GM15510 (cell line): Measurements from ENCODE around the gene SPATS2.

Experiments
- POLR2A ChIP-seq: IDR thresholded peaks from 3 replicates; pipeline ENCODE4 v1.6.1; 2011; ENCODE audit warnings: borderline replicate concordance; ENCODE audit not compliant: insufficient read length; ENCODE audit errors: extremely low read depth

The SPATS2 gene

DNA sequence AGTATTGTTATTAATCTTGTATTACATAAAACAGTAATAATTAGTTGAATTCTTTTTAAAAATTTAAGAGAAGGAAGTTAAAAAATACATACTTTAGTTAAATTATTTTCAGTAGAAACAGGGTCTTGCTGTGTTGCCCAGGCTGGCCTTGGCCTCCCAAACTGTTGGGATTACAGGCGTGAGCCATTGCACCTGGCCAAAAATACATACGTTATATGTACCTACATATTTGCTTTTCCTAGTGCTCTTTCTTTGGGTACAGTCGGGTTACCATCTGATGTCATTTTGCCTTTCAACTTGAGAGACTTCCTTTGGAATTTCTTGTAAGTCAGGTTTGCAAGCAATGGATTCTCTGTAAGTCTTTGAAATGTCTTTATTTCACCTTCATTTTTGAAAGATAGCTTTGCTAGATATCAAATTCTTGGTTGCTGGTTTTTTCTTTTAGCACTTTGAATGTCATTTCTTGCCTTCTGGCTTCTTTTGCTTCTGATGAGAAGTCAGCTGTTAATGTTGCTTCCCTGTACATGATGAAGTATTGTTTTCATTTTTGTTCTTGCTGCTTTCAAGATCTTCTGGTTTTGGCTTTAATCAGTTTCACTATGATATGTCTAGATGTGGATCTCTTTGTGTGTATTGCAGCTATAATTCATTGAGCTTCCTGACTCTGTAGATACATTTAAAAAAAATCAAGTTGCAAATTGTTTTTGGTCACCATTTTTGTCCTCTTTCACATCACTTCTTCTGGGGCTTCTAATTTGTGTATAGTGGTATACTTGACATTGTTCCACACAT lies 84.4 kb downstream of the SPATS2 start:
- TF ChIP-seq POLR2A, result no peak

DNA sequence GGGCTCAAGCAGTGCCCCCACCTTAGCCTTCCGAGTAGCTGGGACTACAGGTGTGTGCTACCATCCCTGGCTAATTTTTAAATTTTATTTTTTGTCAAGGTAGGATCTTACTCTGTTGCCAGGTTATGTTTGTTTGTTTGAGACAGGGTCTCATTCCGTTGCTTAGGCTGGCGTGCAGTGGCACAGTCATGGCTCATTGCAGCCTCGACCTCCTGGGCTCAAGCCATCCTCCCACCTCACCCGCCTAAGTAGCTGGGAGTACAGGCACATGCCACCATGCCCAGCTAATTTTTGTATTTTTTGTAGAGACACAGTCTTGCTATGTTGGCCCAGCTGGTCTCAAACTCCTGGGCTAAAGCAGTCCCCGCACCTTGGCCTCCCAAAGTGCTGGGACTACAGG lies 88.2 kb downstream of the SPATS2 start:
- TF ChIP-seq POLR2A, result no peak

- no peak for TF ChIP-seq POLR2A
Measured at GRCh38 chr12:49456131-49456679, 88.9 kb downstream of the SPATS2 start.

DNA sequence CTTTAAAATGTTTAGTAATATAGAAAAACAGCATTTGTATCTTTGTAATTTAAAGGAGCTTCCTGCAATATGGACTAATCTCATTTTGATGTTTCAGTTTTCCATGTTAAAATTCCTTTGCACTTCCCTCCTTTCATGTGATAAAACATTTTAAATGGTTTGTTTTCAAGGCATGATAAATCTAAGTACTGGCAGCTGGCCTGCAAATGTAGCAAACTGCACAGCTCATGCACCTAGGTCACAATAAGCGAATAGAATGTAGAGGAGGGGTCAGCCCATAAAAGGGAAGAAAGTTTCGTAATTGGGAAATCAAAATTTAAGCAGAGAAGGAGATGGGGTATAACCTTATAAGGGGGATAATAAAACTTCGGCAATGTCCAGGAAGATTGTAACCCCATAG lies 91.6 kb downstream of the SPATS2 start:
- TF ChIP-seq POLR2A, result no peak

DNA sequence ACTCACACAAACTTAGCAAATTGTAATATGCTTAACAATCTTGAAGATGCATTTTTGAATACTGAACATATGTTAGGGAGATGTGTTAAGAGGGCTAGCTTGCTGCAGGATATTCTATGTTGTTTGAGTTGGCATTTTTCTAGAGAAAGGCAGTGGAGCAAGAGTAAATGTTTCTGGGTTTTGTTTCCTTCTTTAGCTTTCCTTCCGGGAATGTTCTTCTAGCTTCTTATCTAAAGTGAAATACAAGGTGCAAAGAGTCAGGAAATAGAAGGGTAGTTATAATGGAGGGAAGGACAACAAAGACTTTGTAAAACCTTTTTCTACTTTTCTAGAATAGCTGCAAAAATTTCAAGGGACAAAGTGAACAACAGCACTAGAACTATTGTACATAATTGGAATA lies 94.0 kb downstream of the SPATS2 start:
- no peak for TF ChIP-seq POLR2A

DNA sequence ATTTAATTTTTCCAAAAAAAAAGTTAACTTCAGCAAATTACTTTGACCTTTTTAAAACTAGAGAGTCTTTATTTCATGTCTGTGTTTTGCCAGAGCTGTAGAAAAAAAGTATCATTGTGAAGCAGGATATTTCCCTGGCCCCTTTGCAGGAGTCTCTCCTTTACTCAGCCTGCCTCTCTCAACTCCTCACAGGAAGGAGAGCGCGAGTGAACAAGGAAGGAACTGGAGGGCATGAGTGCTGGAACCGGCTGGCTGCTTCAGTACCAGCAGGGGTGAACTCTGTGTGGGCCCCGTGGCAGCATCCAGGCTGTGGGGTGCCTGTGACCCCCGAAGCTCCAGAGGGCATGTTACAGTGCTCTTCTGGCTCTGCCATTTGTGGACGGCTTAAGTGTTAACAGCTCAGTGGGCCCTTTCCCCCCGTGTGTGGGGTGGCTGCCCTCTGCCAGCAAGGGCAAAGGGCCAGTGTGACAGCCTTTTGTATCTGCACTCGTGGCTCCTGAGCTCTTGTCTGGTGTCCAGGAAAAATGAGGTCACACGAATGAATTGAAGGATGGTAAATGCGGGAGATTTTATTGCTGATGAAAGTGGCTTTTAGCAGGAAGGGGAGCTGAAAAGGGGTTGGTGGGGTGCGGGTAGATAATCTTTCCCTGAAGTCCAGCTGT lies 95.0 kb downstream of the SPATS2 start:
- TF ChIP-seq POLR2A, result no peak

- TF ChIP-seq POLR2A, result no peak
Measured at GRCh38 chr12:49465132-49465531, 97.9 kb downstream of the SPATS2 start.

DNA sequence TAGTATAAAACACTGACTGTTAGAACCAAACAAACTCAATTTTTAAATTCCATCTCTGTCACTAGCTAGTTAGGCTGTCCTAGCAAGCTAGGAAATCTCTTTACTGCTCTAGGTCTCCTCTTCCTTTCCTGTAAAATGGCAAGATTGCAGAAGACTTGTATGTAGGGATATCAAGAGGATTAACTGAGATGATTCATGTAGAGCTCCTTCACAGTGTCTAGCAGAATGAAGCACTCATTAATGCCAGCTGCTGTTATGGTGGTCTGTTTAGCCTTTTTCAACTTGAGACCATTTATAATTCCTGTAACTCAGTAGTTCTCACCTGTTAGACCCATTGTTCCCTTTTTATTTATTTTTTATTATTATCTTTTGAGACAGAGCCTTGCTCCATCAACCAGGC lies 103.7 kb downstream of the SPATS2 start:
- no peak for TF ChIP-seq POLR2A

- no peak for TF ChIP-seq POLR2A
Measured at GRCh38 chr12:49471557-49471956, 104.3 kb downstream of the SPATS2 start.

DNA sequence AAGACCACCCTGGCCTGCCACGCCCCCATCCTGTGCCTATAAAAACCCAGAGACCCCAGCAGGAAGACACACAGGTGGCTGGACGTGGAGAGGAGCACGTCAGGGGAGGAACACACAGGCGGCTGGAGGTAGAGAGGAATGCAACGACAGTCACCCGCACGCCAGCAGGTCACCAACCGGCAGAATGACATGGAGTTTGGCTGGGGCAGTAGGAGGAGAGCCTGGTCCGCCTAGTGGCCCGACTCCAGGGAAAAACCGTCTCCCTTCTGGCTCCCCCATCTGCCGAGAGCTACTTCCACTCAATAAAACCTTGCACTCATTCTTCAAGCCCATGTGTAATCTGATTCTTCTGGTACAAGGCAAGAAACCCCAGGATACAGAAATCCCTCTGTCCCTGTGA lies 108.8 kb downstream of the SPATS2 start:
- TF ChIP-seq POLR2A, result no peak

- TF ChIP-seq POLR2A, result no peak
Measured at GRCh38 chr12:49478949-49479664, 111.8 kb downstream of the SPATS2 start.

DNA sequence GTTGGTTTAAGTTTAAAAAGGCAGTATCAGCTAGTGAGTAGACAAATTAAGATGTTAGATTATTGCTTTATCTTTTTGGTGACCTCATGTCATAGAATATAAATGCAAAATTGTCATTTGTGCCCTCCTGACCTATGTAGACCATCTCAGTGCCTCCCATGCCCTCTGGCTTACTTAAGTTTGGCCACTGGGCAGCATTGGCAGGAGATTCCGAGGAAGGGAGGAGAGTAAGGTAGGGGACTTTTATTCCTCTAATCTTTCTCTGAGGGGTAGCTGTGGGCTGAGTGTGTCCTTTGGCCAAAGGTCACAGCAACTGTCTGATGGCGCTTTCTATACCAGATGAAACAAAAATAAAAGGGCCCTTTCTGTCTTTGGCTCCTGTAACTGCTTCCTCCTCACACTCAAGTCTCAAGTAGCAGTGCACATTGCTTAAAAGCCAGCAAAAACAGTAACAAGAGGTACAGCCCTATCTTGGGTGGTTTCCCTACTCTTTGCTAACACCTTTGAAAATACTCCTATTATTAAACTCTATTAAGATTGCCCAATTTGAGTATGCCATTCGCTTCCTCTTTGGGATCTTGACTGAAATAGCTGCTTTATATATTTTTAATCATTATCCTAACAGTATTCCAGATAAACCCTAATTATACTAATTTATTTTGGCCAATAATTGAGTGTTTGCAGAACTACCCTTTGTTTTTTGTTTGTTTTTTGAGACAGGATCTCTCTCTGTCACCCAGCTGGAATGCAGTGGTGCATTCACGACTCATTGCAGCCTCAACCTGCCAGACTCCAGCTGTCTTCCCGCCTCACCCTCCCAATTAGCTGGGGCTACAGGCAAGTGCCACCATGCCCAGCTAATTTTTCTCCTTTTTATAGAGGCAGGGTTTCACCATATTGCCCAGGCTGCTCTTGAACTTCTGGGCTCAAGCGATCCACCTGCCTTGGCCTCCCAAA lies 115.1 kb downstream of the SPATS2 start:
- no peak for TF ChIP-seq POLR2A

- TF ChIP-seq POLR2A, result no peak
Measured at GRCh38 chr12:49483619-49484018, 116.4 kb downstream of the SPATS2 start.

DNA sequence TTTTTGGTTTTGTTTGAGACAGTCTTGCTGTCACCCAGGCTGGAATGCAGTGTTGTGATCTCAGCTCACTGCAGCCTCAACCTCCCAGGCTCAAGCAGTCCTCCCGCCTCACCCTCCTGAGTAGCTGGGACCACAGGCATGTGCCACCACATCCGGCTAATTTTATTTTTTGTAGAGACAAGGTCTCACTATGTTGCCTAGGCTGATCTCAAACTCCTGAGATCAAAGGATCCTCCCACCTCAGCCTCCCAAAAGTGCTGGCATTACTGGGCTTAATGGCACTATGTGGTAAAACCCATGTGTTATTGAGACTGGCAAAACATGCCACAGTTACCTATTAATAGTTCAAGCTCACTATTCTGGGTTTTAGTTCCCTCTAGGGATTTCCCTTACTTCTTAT lies 120.3 kb downstream of the SPATS2 start:
- no peak for TF ChIP-seq POLR2A
